Nephron progenitor cell (in vitro differentiated cells): Measurements from ENCODE around the gene MAGI1.
A peak's percentile ranks its signal among the peaks of the same experiment; 100 is the strongest.

Source experiments
- DNase-seq: peaks from one replicate; pipeline ENCODE4 v3.0.0; 2021
- H3K27ac Mint-ChIP-seq: 2 replicates; pipeline ENCODE4 v1.8.0; 2021; ENCODE audit warnings: mild to moderate bottlenecking, moderate library complexity, mixed read lengths
- H3K27me3 Mint-ChIP-seq: 2 replicates; pipeline ENCODE4 v1.8.0; 2021; ENCODE audit warnings: mild to moderate bottlenecking, low read depth, mixed read lengths; ENCODE audit not compliant: poor library complexity
- H3K36me3 Mint-ChIP-seq: 2 replicates; pipeline ENCODE4 v1.8.0; 2021; ENCODE audit warnings: low read depth, mixed read lengths
- H3K4me1 Mint-ChIP-seq: 2 replicates; pipeline ENCODE4 v1.8.0; 2021; ENCODE audit warnings: mixed read lengths
- H3K4me3 Mint-ChIP-seq: 2 replicates; pipeline ENCODE4 v1.8.0; 2021; ENCODE audit warnings: mild to moderate bottlenecking, moderate library complexity, mixed read lengths
- H3K9me3 Mint-ChIP-seq: 2 replicates; pipeline ENCODE4 v1.8.0; 2021; ENCODE audit warnings: mild to moderate bottlenecking, moderate library complexity, mixed read lengths
- CTCF ChIP-seq: fragments of 200-600 bp; sonication (generic); IDR thresholded peaks from 2 replicates; pipeline ENCODE4 v1.5.0; 2021; ENCODE audit warnings: antibody characterized with exemption

MAGI1 gene

GRCh38 chr3:66077973-66078372, 39.3 kb upstream of the MAGI1 start:
- Mint-ChIP-seq H3K9me3 (no peaks in the 10 kb centered on the region), H3K4me3 (no peak overlapping the region), H3K27me3 (peaks cover 5% of the 10 kb centered on the region)

DNA sequence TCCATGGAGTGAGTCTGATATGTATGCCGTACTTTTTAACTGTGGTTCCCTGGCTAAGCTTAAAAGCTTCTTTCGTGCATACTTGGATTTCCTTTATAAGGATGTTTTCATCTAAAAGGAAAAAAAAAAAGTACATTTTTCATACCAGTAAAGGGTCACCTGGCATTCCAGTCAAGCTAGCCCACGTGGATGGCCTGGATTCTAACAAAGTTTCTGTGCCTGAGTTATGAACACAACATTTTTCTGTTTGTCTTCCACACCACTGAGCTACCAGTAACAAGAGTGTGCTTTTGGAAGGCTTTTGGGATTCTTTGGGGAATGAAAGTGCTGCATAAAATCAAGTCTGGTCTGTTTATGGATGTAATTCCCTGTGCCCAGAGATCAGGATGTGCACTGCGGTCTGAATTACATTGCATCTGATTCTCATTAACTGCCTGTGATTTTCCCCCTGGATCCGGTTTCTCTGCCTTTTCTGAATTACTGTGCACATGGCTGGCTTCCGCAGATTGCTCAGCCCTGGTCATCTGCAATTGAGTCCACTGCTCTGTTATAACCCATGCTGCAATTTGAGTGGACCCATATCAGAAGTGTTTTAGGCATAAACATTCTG, 38.2 kb upstream of the MAGI1 start:
- TF ChIP-seq CTCF: no peak
- H3K27ac Mint-ChIP-seq: peak overlapping the region; percentile 23

More at GRCh38 chr3:66077973-66078372, 39.3 kb upstream of the MAGI1 start:
- Mint-ChIP-seq H3K36me3 (no peaks in the 10 kb centered on the region), H3K27ac (no peak overlapping the region), H3K4me1 (peaks cover 24% of the 10 kb centered on the region)
- TF ChIP-seq CTCF: no peak
- DNase-seq: no peak

DNA sequence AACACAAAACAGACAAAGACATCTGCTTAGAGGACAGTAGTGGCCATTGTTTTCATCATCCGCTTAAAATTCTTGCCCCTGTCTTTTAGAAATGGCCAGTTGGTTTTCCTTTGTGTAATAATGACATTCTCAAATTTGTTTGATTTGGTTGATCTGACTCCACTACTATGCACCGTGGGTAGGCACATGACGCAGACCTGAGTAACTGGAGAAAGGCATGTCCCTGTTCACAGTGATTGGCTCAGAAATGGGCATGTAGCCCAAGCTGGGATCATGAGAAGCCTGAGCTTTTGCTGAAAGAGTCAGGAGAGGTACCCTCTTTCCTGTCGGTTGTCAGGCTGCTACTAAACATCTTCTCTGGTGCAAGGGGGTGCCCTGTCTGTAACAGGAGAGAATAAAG, 36.6 kb upstream of the MAGI1 start:
- peaks cover 12% of the 10 kb centered on the region for H3K4me1 Mint-ChIP-seq
- no peaks in the 10 kb centered on the region for H3K9me3 Mint-ChIP-seq
- H3K27ac Mint-ChIP-seq: no peak overlapping the region
- H3K27me3 Mint-ChIP-seq: peaks cover 5% of the 10 kb centered on the region
- no peaks in the 10 kb centered on the region for H3K36me3 Mint-ChIP-seq
- DNase-seq: no peak
- TF ChIP-seq CTCF: no peak
- H3K4me3 Mint-ChIP-seq: no peak overlapping the region

More for the DNA sequence above, 38.2 kb upstream of the MAGI1 start:
- Mint-ChIP-seq H3K36me3 (no peaks in the 10 kb centered on the region), H3K4me1 (peaks cover 18% of the 10 kb centered on the region), H3K9me3 (no peaks in the 10 kb centered on the region), H3K27me3 (peaks cover 5% of the 10 kb centered on the region), H3K4me3 (no peak overlapping the region)
- no peak for DNase-seq

- H3K27ac Mint-ChIP-seq: no peak overlapping the region
- TF ChIP-seq CTCF: no peak
- peaks cover 11% of the 10 kb centered on the region for H3K9me3 Mint-ChIP-seq
- DNase-seq: no peak
- H3K27me3 Mint-ChIP-seq: peaks cover 5% of the 10 kb centered on the region
- H3K4me1 Mint-ChIP-seq: peaks cover 12% of the 10 kb centered on the region
- no peak overlapping the region for H3K4me3 Mint-ChIP-seq
- H3K36me3 Mint-ChIP-seq: peaks cover 5% of the 10 kb centered on the region
Measured at GRCh38 chr3:66073464-66074141, 34.9 kb upstream of the MAGI1 start.

- Mint-ChIP-seq H3K27ac (no peak overlapping the region), H3K4me1 (no peaks in the 10 kb centered on the region), H3K36me3 (peaks cover 5% of the 10 kb centered on the region), H3K27me3 (no peaks in the 10 kb centered on the region), H3K9me3 (peaks cover 21% of the 10 kb centered on the region), H3K4me3 (no peak overlapping the region)
- no peak for DNase-seq
- TF ChIP-seq CTCF: no peak
Measured at GRCh38 chr3:66068255-66068654, 29.5 kb upstream of the MAGI1 start.
